Keratinocyte (primary cell): ENCODE data around the gene ZNF148. TPM values are rescaled to one million over a fixed set of nuclear protein-coding genes. Genes with fewer than 3 reads are reported as not detected.
A peak's percentile ranks its signal among the peaks of the same experiment; 100 is the strongest.

ENCODE experiments used
- DNase-seq: peaks from one replicate; pipeline ENCODE4 v3.0.0-alpha.2; 2011; ENCODE audit warnings: low read depth, missing footprints, low spot score
- FAIRE-seq: peaks from 2 replicates; lab custom pipeline; 2011; peaks lifted over from hg19 to GRCh38; lab: Jason Lieb, UNC
- H2AFZ ChIP-seq: 2 replicates; pipeline ENCODE4 v1.6.0; 2012; ENCODE audit warnings: low read length, control low read depth, inconsistent platforms; ENCODE audit not compliant: control insufficient read depth
- H3K27ac ChIP-seq: 2 replicates; pipeline ENCODE4 v1.5.1; 2011; ENCODE audit warnings: low read length; ENCODE audit not compliant: control insufficient read depth, insufficient read depth
- H3K27me3 ChIP-seq: 3 replicates; pipeline ENCODE4 v1.6.0; 2011; ENCODE audit warnings: low read length; ENCODE audit not compliant: control insufficient read depth, insufficient read depth; ENCODE audit errors: extremely low read depth
- H3K36me3 ChIP-seq, 2 experiments: 2 replicates in 1 of 2; 3 replicates in 1 of 2; pipeline ENCODE4 v1.5.1; 2011; ENCODE audit warnings: low read length in 2 of 2, mild to moderate bottlenecking in 1 of 2; ENCODE audit not compliant: control insufficient read depth in 2 of 2, insufficient read depth in 2 of 2; ENCODE audit errors: extremely low read depth in 1 of 2
- H3K4me1 ChIP-seq: 3 replicates; pipeline ENCODE4 v1.5.1; 2011; ENCODE audit warnings: low read length; ENCODE audit not compliant: control insufficient read depth, insufficient read depth; ENCODE audit errors: extremely low read depth
- H3K4me2 ChIP-seq: 3 replicates; pipeline ENCODE4 v1.6.0; 2011; ENCODE audit warnings: low read depth, low read length; ENCODE audit not compliant: control insufficient read depth, insufficient read depth; ENCODE audit errors: extremely low read depth
- H3K4me3 ChIP-seq, 3 experiments: fragments of 200-600 bp in 1 of 3; sonication (generic) in 1 of 3; 2 replicates in 2 of 3; 3 replicates in 1 of 3; pipeline ENCODE4 v1.5.1; 2011 to 2016; ENCODE audit warnings: low read length in 3 of 3, mild to moderate bottlenecking in 3 of 3, control low read depth in 2 of 3, inconsistent platforms in 1 of 3, low read depth in 1 of 3, mixed read lengths in 1 of 3, mixed run types in 1 of 3, moderate library complexity in 1 of 3; ENCODE audit not compliant: control insufficient read depth in 2 of 3, insufficient read depth in 2 of 3; ENCODE audit errors: extremely low read depth in 1 of 3
- H3K79me2 ChIP-seq: 2 replicates; pipeline ENCODE4 v1.6.0; 2012; ENCODE audit warnings: low read length; ENCODE audit not compliant: control insufficient read depth, insufficient read depth
- H3K9ac ChIP-seq: 3 replicates; pipeline ENCODE4 v1.6.0; 2011; ENCODE audit warnings: low read length; ENCODE audit not compliant: control insufficient read depth, insufficient read depth; ENCODE audit errors: extremely low read depth
- H3K9me1 ChIP-seq: 3 replicates; pipeline ENCODE4 v1.6.0; 2011; ENCODE audit warnings: low read length; ENCODE audit not compliant: control insufficient read depth, insufficient read depth; ENCODE audit errors: extremely low read depth
- H3K9me3 ChIP-seq: 2 replicates; pipeline ENCODE4 v1.5.1; 2012; ENCODE audit warnings: low read depth, low read length; ENCODE audit not compliant: control insufficient read depth
- H4K20me1 ChIP-seq: 3 replicates; pipeline ENCODE4 v1.6.0; 2011; ENCODE audit warnings: low read length; ENCODE audit not compliant: control insufficient read depth, insufficient read depth; ENCODE audit errors: extremely low read depth
- CTCF ChIP-seq, 3 experiments: IDR thresholded peaks in 1 of 3; conservative IDR thresholded peaks in 1 of 3; optimal IDR thresholded peaks in 1 of 3; 2 replicates in 2 of 3; 3 replicates in 1 of 3; pipeline versions ENCODE3 to v1.5.1; 2011; ENCODE audit warnings: low read length in 3 of 3, mild to moderate bottlenecking in 3 of 3, moderate library complexity in 2 of 3, control low read depth in 1 of 3, inconsistent platforms in 1 of 3; ENCODE audit not compliant: insufficient read depth in 2 of 3; ENCODE audit errors: extremely low read depth in 1 of 3
- EZH2 ChIP-seq: IDR thresholded peaks from one replicate; pipeline ENCODE4 v1.6.1; 2012; ENCODE audit warnings: inconsistent platforms, mild to moderate bottlenecking, low read length, moderate library complexity
- dilution Hi-C: fragments of 300-500 bp; cut with MboI; formaldehyde crosslinking; loops from one replicate; pipeline ENCODE4 v1.7.0; 2020; ENCODE audit warnings: low sequenced_read_pairs; ENCODE audit not compliant: extremely low pct_ligation_motif_present
- polyA plus RNA-seq, 5 experiments: library from polyadenylated mRNA; depleted of rRNA in 3 of 5; stranded (reverse) in 3 of 5; stranded (forward) in 1 of 5; unstranded in 1 of 5; fragments of >200 nt; gene quantifications; 1 replicate in 1 of 5; 2 replicates in 3 of 5; 3 replicates in 1 of 5; pipeline versions ENCODE4 v1.2.1 to v1.2.3, GENCODE V29; 2011 to 2012; ENCODE audit warnings: missing spikeins in 2 of 5, low read depth in 1 of 5, low replicate concordance in 1 of 5

Gene ZNF148
- polyA plus RNA-seq, 1 donor (not counting 4 experiments of a cell fraction or from before 2014, with no cell fraction given), result 21.4 TPM

- Histone ChIP-seq H3K79me2 (no peaks in the 10 kb centered on the region), H3K36me3 (peaks cover 0 to 6% of the 10 kb centered on the region in 2 experiments), H2AFZ (no peak overlapping the region), H3K27ac (no peak overlapping the region), H3K4me2 (no peak overlapping the region), H3K27me3 (no peaks in the 10 kb centered on the region), H4K20me1 (no peaks in the 10 kb centered on the region), H3K9me3 (no peaks in the 10 kb centered on the region), H3K4me1 (peaks cover 12% of the 10 kb centered on the region), H3K4me3 (no peak overlapping the region), H3K9ac (no peak overlapping the region), H3K9me1 (no peaks in the 10 kb centered on the region)
- TF ChIP-seq CTCF (optimal IDR thresholded peaks at IDR 0.05 in 1 of 3, IDR thresholded peaks at IDR 0.05 in 1 of 3, conservative IDR thresholded peaks at IDR 0.05 in 1 of 3; ENCODE audit: extremely low read depth in 1 of 3, insufficient read depth in 2 of 3, low read length in 3 of 3) (no peak), EZH2 (no peak)
- FAIRE-seq, result peak; percentile 36
- DNase-seq, result no peak
- dilution Hi-C loops, result no loop called here
Measured at GRCh38 chr3:125207949-125208568, 167.1 kb downstream of the ZNF148 start.

GRCh38 chr3:125207507-125207906 lies 167.6 kb downstream of the ZNF148 start:
- Histone ChIP-seq H4K20me1 (no peaks in the 10 kb centered on the region), H3K9ac (no peak overlapping the region), H3K27me3 (no peaks in the 10 kb centered on the region), H3K9me3 (no peaks in the 10 kb centered on the region), H3K36me3 (peaks cover 0 to 6% of the 10 kb centered on the region in 2 experiments), H3K4me2 (no peak overlapping the region), H3K27ac (no peak overlapping the region), H3K4me1 (peaks cover 8% of the 10 kb centered on the region), H3K9me1 (no peaks in the 10 kb centered on the region), H3K79me2 (no peaks in the 10 kb centered on the region), H2AFZ (no peak overlapping the region), H3K4me3 (no peak overlapping the region)
- DNase-seq (no peak), FAIRE-seq (peak; percentile 23)
- TF ChIP-seq CTCF (optimal IDR thresholded peaks at IDR 0.05 in 1 of 3, IDR thresholded peaks at IDR 0.05 in 1 of 3, conservative IDR thresholded peaks at IDR 0.05 in 1 of 3; ENCODE audit: extremely low read depth in 1 of 3, insufficient read depth in 2 of 3, low read length in 3 of 3) (no peak), EZH2 (no peak)
- dilution Hi-C loops, result no loop called here
